Renal pelvis (tissue), 4 donors: Measurements from ENCODE around the gene BCLAF1. TPM values are rescaled to one million over a fixed set of nuclear protein-coding genes. Genes with fewer than 3 reads are reported as not detected.
A peak's percentile ranks its signal among the peaks of the same experiment; 100 is the strongest.
"Not testable (repeated sequence)": the region's sequence is repeated elsewhere in the genome, so short reads cannot be mapped to it uniquely, and the experiment has no call there.

Source experiments
- DNase-seq: peaks from one replicate; pipeline ENCODE4 v3.0.0-alpha.2; 2013
- polyA plus RNA-seq, 3 donors: library from polyadenylated mRNA; unstranded; fragments of 120-200 nt; gene quantifications; one replicate each; pipeline ENCODE4 v1.2.1, GENCODE V29; 2013; ENCODE audit not compliant: insufficient read length in 3 of 3

The BCLAF1 gene
- polyA plus RNA-seq, 3 donors, result 192 to 226 (median 200) TPM

DNA sequence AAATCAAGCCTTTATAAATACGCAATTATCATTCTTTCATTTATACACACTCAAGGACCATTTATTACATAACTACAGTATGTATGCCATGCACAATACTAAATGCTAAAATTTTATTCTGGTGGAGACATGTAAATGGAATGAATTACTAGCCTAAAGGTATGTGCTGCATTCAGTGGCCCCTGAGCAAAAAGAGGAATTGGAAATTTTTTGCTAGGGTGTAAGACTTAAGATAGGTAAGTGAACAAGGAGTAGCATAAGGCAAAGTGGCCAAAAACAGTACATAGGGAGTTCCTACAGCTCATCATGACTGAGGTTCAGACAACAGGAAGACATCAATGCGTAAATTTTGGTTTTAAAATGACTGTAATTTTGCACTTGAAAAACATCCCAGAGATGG is 37.2 kb downstream of the BCLAF1 start:
- DNase-seq, result no peak

DNA sequence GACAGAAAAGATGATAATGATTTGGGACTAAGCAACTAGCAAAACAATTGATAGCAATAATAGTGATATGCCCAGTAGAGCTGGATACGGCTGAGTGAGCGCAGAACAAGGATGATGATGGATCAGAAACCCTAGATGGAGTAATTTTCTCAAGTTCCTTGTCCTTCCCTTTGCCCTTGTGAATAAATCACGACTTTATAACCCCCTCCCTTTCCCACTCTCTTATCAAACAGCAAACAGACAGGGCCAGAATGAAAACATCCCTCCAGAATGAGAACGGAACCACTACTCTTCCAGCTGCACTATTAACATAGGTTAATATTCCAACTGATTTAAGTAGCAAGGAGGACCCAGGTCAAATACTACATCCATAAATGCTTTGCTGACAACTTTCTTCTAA is 38.3 kb downstream of the BCLAF1 start:
- no peak for DNase-seq

DNA sequence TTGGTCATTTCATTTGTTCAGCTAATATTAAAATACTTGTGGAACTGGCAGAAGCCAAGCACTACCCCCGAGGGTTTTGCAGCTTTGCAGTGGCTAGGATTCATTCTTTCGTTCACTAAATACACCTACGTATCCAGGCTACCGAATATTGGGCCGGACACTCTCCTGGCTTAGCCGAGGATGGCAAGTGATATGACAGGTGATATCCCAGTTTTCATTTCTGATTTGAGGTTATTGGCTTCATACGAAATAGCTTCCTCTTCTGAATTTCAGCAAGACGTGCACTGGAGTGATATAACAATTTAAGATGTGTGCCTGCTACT is 39.0 kb downstream of the BCLAF1 start:
- no peak for DNase-seq

DNA sequence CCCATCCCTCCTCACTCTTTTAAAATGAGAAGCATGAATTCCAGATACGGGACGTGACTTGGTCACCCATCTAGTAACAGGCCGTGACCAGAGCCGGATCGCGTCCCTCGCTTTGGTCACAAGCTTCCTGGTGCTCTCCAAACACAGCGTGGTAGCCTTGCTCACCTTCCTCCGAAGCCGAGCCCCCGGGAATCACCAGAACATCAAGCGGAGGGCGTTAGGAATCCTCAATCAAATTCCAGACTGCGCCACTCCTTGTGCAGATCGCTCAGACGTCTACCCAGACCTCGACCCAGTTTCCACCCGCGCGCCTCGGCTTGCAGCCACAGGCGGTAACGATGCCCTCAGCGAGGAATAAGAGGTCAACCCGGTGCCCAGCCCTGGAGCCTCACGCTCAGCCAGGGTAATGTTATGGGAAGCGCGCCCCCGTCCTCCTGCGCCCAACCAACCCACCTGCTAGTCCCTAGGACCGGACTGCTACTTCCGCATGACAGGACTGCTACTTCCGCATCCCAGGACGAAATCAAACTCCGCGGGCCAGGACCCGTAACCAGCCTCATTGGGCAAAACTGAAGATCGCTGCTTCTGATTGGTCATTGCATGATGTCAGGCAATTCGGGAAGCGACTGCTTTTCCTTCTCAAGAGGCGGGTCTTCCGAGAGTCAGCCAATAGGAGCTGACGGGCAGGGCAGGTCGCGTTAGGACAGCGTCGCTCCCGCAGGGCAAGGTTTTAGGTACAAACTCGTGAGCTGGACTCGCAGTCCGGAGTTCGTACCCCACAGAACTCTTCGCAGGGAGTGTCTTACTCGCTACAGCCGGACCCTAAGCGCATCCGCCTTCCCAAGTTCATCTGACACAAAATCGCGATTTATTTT is 39.6 kb downstream of the BCLAF1 start, which contains the start of gene MTFR2:
TSS of gene MTFR2 (minus strand) at position 501 of the 875 bp plus-strand sequence. CDS start 1,212 bp downstream, outside the sequence.
- DNase-seq, result peak; percentile 99

DNA sequence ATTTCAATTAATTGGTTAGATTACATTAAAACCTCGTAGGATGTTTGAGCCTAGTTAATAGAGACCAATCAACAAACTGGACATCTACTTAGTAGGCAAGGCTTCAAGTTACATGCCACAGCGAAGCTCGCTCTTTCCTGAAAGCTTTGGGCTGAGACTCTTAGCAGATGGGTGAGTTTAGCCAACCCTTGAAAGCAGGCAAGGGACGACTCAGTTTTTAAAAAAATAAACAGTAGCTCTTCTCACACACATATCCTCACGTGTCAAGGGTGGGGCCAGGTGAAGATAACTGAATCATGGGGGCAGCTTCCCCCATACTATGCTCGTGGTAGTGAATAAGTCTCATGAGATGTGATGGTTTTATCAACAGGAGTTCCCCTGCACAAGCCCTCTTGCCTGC is 40.3 kb downstream of the BCLAF1 start:
- no peak for DNase-seq

DNA sequence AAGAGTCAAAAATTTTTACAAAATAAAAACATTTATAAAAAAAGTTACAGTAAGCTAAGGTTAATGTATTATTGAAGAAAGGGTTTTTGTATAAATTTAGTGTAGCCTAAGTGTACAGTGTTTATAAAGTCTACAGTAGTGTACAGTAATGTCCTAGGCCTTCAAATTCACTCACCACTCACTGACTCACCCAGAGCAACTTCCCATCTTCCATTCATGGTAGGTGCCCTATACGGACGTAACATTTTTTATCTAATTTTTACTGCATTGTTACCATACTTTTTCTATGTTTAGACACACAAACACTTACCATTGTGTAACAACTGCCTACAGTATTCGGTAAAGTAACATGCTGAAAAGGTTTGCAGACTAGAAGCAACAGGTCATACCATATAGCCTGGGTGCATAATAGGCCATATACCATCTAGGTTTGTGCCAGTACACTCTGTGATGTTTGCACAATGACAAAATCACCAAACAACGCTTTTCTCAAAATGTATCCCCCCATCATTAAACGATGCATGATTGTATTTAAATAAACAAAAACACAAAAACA is 45.5 kb downstream of the BCLAF1 start:
- no peak for DNase-seq

DNA sequence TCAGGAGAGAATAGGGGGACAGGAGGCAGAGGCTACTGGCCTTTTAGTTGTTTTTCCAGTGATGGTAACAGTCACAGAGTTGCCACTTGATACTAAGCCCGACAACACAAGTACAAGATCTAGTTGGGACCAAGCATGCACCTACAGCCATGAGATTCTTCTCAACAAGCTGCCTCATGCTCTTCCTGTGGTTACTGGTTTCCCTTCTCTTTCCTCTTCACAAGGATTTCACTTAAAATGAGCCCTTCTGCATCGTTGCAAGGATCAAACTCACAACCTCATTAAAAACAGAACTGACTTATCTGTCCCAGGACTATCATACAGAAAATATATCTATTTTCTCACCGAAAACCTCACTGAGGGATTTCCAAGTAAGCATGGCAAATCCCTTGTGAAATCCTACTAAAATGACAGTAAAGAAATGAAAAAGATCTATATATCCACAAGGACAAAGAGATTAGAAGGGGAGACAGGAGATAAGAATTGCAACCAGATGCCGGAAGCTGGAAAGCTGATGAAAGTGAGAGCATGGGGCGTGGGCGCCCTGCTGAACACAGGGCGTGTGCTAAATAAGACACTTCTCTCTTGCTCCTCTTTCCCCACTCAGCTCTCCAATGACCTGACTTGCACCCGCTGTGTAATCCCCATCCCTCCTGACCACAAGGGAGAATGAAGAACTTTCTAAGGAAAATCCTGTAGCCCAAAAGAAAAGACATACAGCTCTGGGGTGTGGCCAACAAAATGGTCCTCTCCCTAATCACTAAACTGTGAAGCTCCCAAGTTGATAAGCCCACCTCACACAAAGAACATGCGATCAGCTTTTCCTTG is 53.0 kb downstream of the BCLAF1 start:
- no peak for DNase-seq

DNA sequence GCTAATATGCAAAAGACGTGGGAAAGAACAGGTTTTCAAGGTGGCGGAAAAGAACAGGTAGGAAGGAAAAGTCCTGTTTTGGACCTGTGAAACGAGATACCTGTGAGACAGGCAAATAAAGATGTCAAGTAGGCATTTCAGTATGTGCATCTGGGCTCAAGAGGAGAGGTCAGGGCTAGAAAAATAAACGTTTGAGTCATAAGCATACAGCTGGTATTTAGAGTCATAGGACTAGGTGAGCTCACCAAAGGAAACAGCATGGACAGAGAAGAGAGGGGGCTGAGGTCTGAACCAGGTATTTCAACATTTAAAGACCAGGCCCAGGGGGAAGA is 54.4 kb downstream of the BCLAF1 start:
- no peak for DNase-seq

DNA sequence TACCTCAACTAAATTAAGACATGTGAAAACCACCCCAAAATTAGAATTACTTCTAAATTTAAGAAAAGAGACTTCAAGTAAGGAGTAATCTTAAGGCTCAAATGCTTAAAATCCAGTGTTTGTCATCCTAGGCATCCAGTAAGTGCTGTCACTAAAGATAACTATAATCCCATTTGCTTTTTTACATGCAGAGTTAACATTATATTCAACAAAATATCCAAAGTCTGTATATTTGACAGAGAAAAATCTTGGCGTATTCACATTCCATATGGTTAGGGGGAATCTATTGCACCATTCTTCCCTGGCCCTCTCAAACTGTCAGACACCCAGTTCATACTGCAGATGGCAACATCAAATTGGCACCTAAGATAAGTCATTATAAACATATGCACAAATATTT is 56.9 kb downstream of the BCLAF1 start:
- DNase-seq, result no peak

DNA sequence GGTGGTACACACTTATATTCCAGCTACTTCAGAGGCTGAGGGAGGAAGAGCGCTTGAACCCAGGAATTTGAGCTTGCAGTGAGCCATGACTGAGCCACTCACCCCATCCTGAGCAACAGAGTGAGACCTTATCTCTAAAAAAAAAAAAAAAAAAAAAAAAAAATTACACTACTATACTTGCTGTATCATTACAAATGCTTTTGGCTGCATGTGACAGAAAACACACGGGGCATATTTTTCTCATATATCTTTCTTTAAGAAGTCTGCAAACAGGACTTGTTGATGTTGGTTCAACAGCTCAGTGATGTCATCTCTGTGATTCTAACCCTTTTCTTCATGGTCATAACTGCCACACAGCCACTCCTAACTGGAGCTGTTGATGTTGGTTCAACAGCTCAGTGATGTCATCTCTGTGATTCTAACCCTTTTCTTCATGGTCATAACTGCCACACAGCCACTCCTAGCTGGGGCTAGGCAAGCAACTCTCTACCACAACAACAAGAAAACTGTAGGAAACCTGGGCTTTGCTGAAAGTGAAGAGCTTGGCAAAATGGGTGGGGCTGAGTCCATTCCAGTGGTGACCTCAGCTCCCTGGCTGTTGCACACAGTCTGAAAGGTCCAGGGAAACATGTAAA is 59.3 kb downstream of the BCLAF1 start:
- no peak for DNase-seq

DNA sequence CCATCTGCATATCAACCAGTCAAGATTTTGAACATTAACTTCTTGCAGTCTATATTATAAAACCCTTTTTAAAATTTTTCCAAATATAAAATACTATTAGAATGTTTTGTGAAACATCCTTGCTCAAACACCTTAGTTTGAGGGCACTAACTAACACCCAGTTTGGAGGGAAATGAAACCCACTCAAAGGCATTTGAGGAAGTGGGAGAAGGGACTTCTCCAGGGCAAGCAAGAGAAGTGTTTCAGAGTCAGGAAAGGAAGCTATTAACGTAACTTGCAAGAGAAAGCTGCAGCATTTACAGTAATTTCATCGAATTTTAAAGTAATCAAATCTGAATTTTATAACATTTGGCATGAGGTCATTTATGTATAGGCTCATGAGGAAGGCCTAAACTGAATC is 60.8 kb downstream of the BCLAF1 start:
- no peak for DNase-seq

DNA sequence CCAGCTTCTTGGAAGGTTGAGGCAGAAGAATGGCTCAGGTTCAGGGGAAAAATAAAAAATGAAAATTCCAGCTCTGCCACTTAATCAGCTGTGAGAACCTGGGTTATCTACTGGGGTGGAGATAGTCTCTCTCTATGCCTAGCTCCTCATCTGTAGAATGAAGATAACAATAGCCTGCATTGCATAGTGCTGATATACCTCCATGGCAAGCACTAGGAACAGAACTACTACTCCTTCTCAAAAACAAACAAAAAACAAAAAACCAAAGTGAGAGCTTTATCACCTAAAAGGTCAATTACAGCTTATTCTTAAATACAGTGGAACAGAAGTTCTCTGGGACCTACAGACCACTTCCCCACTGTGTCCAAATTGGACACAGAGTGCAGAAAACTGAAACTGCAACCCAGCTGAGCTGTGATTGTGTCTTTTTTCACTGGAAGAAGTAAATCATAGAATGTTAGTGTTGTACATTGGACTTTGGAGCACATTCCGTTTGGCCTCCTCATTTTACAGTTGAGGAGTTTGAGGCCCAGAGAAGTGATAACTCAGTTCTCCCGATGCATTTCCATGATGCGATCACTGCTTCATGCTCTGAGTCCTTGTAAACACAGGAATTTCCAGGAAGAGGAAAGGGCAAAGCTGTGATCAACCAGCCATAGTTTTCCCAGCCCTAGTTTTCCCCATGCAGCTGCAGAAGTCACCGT is 62.8 kb downstream of the BCLAF1 start:
- peak; percentile 52 for DNase-seq

DNA sequence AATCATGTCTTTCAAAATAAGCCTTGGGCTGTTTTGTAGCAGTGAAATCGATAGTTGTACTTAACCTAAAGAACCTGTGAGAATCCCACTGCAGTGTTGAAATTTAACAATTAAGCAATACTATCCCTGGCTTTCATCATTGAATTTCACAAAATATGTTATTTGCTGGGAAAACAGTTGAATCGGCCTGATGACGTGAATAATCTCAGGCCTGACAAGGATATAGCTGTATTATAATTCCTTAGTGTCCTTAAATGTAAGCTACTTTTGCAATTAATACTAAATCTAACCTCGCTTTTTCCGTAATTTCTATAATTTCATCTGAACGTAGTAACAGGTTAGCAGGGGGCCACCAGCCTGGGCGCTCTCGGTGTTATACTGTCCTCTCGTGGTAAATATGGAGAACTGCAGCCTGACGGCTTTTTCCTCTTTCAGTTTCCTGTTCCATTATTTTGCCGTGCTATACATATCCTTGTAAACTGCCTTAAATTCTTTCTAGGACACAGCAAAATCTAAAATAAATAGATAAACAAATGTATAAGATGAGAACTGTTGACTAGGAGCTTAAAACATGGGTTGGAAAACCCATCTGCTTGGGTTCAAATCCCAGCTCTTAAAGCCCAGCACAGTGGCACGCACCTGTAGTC is 63.5 kb downstream of the BCLAF1 start:
- DNase-seq, result peak; percentile 54

DNA sequence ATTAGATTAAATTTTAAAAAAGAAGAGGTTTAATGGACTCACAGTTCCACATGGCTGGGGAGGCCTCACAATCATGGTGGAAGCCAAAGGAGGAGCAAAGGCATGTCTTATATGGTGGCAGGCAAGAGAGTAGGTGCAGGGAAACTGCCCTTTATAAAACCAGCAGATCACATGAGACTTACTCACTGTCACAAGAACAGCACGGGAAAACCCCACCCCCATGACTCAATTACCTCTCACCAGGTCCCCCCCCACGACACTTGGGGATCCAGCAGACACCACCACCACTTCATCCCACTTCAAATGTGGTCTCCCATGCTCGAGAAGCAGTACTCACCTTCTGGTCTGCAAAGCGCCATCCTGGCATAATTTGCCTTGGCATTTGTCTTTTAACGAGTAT is 64.2 kb downstream of the BCLAF1 start:
- DNase-seq, result no peak

DNA sequence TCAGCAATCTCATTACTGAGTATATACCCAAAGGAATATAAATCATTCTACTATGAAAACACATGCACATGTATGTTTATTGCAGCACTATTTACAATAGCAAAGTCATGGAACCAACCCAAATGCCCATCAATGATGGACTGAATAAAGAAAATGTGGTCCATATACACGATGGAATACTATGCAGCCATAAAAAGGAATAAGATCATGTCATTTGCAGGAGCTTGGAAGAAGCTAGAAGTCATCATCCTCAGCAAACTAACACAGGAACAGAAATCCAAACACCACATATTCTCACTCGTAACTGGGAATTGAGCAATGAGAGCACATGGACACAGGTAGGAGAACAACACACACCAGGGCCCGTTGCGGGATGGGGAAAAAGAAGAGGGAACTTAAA is 64.7 kb downstream of the BCLAF1 start:
- DNase-seq, result not testable (repeated sequence)

DNA sequence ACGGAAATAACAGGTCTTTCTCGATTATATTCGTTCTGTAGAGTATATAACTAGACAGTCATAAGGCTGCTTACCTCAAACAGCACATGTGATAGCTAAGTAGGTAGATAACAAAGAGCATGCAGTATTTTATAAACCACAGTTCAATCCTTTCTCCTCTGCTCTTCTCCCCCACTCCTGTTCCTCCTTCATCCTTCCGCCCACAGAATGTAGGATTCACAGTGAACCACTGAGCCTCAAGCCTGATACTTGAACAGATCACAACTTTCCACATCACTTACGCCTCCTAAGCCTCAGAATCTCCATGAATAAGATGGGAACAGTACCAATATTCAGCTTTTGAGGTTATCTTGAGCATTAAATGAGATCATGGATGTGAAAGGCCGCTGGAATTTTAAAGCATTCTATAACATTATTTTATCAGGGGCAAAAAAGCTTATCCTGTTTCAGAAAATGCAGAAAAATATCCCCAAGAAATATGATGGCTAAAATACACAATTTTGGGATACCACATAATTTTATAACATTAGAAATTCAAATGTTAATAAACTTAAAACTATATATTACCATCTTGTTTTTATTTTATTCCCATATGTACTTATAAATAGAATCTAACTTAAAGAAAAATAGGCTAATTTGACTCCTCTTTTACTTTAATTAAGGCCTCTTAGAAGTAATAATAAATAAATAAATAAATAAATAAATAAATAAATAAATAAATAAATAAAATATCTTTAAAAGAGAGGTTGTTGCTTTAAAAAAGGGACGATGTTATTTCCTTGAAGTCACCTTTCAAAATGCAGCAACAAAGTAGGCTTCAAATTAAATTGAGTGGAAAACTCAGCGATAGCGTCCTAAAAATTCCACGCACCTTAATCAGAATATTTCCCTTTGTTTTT is 72.9 kb downstream of the BCLAF1 start:
- DNase-seq, result no peak

DNA sequence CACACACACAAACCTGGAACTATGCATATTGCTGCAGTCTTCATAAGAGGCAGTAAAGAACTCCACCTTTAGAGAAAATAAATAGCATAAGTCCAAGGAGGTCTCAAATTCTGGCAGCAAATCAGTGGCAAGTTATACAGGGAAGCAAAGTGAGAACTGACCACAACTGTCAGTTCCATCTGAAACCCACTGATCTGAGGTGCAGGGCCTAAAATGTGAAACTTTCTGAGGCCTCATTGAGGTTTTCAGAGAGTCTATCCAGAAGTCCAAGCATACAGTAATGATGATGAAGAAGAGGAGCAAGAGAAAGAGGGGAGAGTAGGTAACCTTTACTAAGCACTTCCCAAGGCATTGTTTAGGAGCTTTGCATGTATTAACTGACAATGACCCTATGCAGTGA is 75.8 kb downstream of the BCLAF1 start:
- DNase-seq, result no peak

DNA sequence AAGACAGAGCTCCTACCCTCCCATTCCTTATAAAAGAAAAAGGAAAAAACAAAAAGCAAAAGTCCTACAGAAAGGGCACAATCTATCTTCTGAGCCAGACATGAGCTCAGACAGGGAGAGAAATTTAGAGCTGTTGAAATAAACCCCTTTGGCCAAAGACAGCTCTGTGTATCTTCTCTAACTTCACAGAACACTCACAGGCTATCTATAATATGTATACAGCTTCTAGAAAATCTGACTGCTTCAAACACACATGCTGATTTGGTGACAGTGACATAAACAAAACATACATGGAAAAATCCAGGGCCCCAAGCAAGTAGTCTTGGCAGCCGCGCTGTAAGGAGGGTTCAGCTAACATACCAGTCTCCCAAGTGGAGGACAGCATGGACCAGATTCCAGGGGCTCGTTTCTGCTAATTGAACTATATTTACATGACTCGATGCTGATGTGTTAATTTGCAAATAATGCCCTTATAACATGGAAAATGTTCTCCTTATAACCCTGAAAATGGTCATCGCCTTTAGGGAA is 76.6 kb downstream of the BCLAF1 start:
- no peak for DNase-seq

DNA sequence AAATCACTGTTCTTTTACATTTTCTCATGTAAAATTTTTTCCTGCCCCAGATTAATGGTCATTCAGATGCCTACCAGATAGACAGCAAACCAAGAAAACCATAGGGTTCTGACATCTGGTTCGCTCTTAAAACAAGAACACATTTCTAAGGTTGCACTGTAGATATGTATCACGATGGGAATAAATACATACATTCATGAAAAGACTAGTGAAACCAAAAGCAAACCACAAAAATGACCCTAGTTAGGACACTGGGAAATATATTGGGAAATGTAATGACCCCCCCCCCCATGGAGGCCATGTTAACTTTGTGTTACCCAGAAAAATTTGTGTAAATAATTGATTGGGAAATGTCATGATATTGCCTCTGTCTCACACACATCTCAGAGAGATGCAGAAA is 77.0 kb downstream of the BCLAF1 start:
- DNase-seq, result no peak
